CD4-positive, CD25-positive, alpha-beta regulatory T cell (primary cell): ENCODE measurements around the gene TWF2. TPM values are rescaled to one million over a fixed set of nuclear protein-coding genes. Genes with fewer than 3 reads are reported as not detected.

Source experiments
- ATAC-seq, 2 donors: fragments of 150-1000 bp; cut with Tn5 transposase; one replicate each; pipeline ENCODE4 v1.10.0; 2021; ENCODE audit warnings: low read depth in 2 of 2, moderate number of reproducible peaks in 2 of 2, moderate library complexity in 1 of 2
- DNase-seq, 3 donors: peaks; one replicate each; pipeline versions ENCODE4 v3.0.0 to v3.0.0-alpha.2; 2012 to 2022; ENCODE audit warnings: mixed read lengths in 1 of 3
- H3K27ac ChIP-seq: one replicate; pipeline ENCODE4 v1.7.0; 2013; ENCODE audit warnings: mild to moderate bottlenecking, low read length; ENCODE audit not compliant: insufficient read depth, poor library complexity, severe bottlenecking
- H3K27me3 ChIP-seq: one replicate; pipeline ENCODE4 v1.7.0; 2013; ENCODE audit warnings: low read length; ENCODE audit not compliant: control insufficient read depth, insufficient read depth
- H3K36me3 ChIP-seq: one replicate; pipeline ENCODE4 v1.7.0; 2013; ENCODE audit warnings: mild to moderate bottlenecking, low read length, moderate library complexity; ENCODE audit not compliant: control insufficient read depth, insufficient read depth
- H3K4me1 ChIP-seq: 2 replicates; pipeline ENCODE4 v1.7.0; 2013; ENCODE audit warnings: mild to moderate bottlenecking, low read length; ENCODE audit not compliant: insufficient read depth, control insufficient read depth, poor library complexity, severe bottlenecking
- H3K4me3 ChIP-seq: one replicate; pipeline ENCODE4 v1.7.0; 2013; ENCODE audit warnings: low read depth, mild to moderate bottlenecking, low read length, moderate library complexity
- H3K9me3 ChIP-seq, 2 experiments: 1 replicate in 1 of 2; 2 replicates in 1 of 2; pipeline ENCODE4 v1.7.0; 2013; ENCODE audit warnings: low read length in 2 of 2, mild to moderate bottlenecking in 1 of 2, moderate library complexity in 1 of 2; ENCODE audit not compliant: control insufficient read depth in 2 of 2
- H3K27ac Mint-ChIP-seq, 3 donors: one replicate each; pipeline ENCODE4 v1.8.0; 2020 to 2022; ENCODE audit warnings: mild to moderate bottlenecking in 3 of 3, mixed read lengths in 3 of 3, moderate library complexity in 2 of 3
- H3K27me3 Mint-ChIP-seq: one replicate; pipeline ENCODE4 v1.8.0; 2022; ENCODE audit warnings: mild to moderate bottlenecking, mixed read lengths
- H3K36me3 Mint-ChIP-seq: one replicate; pipeline ENCODE4 v1.8.0; 2020; ENCODE audit warnings: mixed read lengths
- H3K4me1 Mint-ChIP-seq, 4 donors: one replicate each; pipeline ENCODE4 v1.8.0; 2020 to 2022; ENCODE audit warnings: mixed read lengths in 4 of 4, mild to moderate bottlenecking in 1 of 4
- H3K4me3 Mint-ChIP-seq, 4 donors: one replicate each; pipeline ENCODE4 v1.8.0; 2020 to 2022; ENCODE audit warnings: mild to moderate bottlenecking in 4 of 4, mixed read lengths in 4 of 4, moderate library complexity in 3 of 4
- H3K9me3 Mint-ChIP-seq, 7 donors: one replicate each; pipeline ENCODE4 v1.8.0; 2020 to 2022; ENCODE audit warnings: mixed read lengths in 7 of 7, mild to moderate bottlenecking in 3 of 7, moderate library complexity in 2 of 7
- polyA plus RNA-seq, 4 donors: library from polyadenylated mRNA; unstranded; fragments of 300-500 nt; fragmentation: Illumina TruSeq; gene quantifications; one replicate each; pipeline ENCODE4 v1.2.3, GENCODE V29; 2021
- total RNA-seq: library from RNA; stranded (reverse); gene quantifications from one replicate; pipeline ENCODE4 v1.2.3, GENCODE V29; 2022

TWF2 gene
- total and polyA plus RNA-seq, 5 donors from 2014 or later = 62.4 to 142 (median 124) TPM

DNA sequence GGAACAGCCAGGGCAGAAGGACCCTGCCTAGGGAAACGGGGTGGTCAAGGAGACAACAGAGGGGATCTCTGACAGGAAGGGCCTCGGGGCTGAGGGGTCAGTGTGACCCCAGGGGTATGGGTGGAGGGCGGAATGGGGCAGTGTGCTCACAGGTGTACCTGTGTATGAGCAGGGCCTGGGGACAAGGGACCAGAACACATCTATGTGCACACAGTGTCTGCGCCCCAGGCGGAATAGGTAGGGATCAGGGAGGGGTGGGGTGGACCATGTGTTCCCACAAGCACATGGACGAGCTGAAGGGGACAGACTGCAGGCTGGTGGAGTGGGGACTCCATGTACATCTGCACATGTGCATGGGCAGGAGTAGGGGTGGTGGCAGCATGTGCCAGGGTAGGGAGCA is 8.5 kb downstream of the TWF2 start:
- Histone ChIP-seq H3K4me3 (no peak overlapping the region), H3K4me1 (peaks cover 45% of the 10 kb centered on the region), H3K36me3 (peaks cover 69% of the 10 kb centered on the region), H3K27me3 (no peaks in the 10 kb centered on the region), H3K9me3 (no peaks in the 10 kb centered on the region), H3K27ac (no peak overlapping the region)
- peaks cover 0 to 65% (median 31%) of the 10 kb centered on the region in 4 donors for H3K4me1 Mint-ChIP-seq
- peak overlapping the region in 2 of 3 donors; percentile 47 to 78 for H3K27ac Mint-ChIP-seq
- H3K4me3 Mint-ChIP-seq = no peak overlapping the region
- H3K27me3 Mint-ChIP-seq = no peaks in the 10 kb centered on the region
- DNase-seq (no peak), ATAC-seq (no peak)
- H3K9me3 Mint-ChIP-seq = no peaks in the 10 kb centered on the region
- H3K36me3 Mint-ChIP-seq = peaks cover 18% of the 10 kb centered on the region

DNA sequence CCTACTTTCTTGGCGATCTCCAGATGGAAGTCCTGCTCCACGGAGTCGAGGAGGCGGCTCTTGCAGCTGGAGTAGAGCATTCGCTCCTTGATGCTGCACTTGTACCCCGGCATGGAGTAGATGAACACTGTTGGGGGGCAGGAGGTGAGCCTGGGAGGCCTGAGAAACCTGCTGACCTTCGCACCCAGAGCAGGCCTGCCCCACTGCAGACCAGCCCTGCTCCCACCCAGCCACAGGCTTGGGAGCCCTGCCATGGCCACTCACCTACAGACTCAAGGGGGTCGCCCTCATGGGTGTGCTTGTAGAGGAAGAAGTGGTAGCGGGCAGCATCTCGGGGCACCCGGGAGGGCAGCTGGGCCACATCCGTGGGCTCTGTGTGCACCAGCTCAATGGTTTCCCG is 9.3 kb downstream of the TWF2 start:
- no peak for ATAC-seq
- no peak overlapping the region for H3K4me3 Mint-ChIP-seq
- H3K27me3 ChIP-seq = no peaks in the 10 kb centered on the region
- H3K36me3 ChIP-seq = peaks cover 61% of the 10 kb centered on the region
- no peak overlapping the region for H3K27ac ChIP-seq
- no peaks in the 10 kb centered on the region for H3K9me3 ChIP-seq
- H3K36me3 Mint-ChIP-seq = peaks cover 18% of the 10 kb centered on the region
- no peak overlapping the region for H3K27ac Mint-ChIP-seq
- no peak overlapping the region for H3K4me3 ChIP-seq
- peaks cover 44% of the 10 kb centered on the region for H3K4me1 ChIP-seq
- H3K27me3 Mint-ChIP-seq = no peaks in the 10 kb centered on the region
- DNase-seq = no peak
- H3K9me3 Mint-ChIP-seq = no peaks in the 10 kb centered on the region
- peaks cover 0 to 63% (median 31%) of the 10 kb centered on the region in 4 donors for H3K4me1 Mint-ChIP-seq

DNA sequence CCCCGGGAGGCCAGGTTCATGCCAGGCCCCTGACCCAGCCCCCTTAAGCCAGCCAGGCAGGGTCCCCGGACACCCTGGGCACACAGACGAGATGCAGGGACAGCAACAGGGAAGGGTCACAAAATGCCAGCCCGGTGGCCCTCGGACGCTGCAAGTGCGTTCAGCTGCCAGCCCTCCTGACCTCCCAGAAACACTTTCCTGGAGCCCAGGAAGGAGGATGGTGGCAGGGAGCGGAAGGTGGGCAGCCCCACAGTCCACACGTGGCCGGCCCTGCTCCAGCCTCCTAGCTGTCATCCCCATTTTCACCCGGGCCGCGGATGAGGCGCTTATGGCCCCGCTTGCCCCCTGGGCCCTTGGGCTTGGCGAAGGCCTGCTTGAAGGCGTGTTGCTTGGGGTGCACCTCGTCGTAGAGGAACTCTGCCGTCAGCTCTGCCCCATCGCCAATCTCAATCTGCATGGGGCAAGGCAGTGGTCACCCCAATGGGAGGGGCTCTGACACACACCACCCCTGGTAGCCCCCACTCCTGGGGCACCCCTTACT is 10.1 kb downstream of the TWF2 start:
- Histone ChIP-seq H3K27me3 (no peaks in the 10 kb centered on the region), H3K4me1 (peaks cover 37% of the 10 kb centered on the region), H3K9me3 (no peaks in the 10 kb centered on the region), H3K36me3 (peaks cover 53% of the 10 kb centered on the region), H3K4me3 (no peak overlapping the region), H3K27ac (no peak overlapping the region)
- Mint-ChIP-seq H3K27ac (no peak overlapping the region), H3K4me1 (peaks cover 0 to 63% (median 27%) of the 10 kb centered on the region in 4 donors), H3K36me3 (peaks cover 18% of the 10 kb centered on the region), H3K4me3 (no peak overlapping the region), H3K27me3 (no peaks in the 10 kb centered on the region), H3K9me3 (no peaks in the 10 kb centered on the region)
- ATAC-seq (no peak), DNase-seq (no peak)

DNA sequence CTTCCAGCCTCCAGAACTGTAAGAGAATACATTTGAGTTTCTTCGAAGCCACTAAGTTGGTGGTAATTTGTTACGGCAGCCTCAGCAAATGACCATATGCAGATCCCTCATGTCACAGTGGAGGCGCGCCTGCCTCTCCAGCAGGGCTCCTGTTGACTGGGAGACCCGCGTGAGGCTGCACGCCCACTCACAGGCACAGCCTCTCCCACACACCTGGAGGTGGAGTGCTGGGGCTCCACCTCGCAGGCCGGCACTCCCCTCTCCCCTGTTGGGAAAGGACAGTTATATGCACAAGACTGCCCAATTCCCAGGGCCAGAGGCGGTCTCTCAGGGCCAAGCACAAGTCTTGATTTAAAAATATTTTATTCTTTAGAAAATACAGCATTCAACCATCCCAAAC is 10.7 kb downstream of the TWF2 start:
- Histone ChIP-seq H3K4me3 (no peak overlapping the region), H3K36me3 (peaks cover 51% of the 10 kb centered on the region), H3K27me3 (no peaks in the 10 kb centered on the region), H3K27ac (no peak overlapping the region), H3K9me3 (no peaks in the 10 kb centered on the region), H3K4me1 (peaks cover 39% of the 10 kb centered on the region)
- no peak for DNase-seq
- Mint-ChIP-seq H3K4me1 (peaks cover 0 to 63% (median 30%) of the 10 kb centered on the region in 4 donors), H3K27ac (peak overlapping the region in 1 of 3 donors; percentile 42), H3K9me3 (no peaks in the 10 kb centered on the region), H3K4me3 (no peak overlapping the region), H3K27me3 (no peaks in the 10 kb centered on the region), H3K36me3 (peaks cover 18% of the 10 kb centered on the region)
- no peak for ATAC-seq

DNA sequence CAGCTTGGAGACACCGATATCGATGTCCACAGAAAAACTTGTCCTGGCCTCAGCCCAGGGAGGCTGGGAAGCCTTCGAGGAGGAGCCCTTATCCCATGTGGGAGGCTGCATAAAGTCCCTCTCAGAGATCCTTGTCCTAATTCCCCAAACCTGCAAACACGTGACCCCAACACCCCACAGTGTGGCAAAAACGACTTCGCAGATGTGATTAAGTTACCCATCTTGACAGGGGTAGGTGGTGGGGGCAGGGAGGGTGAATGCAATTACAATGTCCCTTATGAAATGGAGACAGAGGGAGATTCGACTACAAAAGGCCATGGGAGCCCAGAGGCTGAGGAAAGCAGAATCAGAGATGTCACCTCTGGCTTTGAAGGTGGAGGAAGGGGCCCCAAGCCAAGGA is 11.2 kb downstream of the TWF2 start:
- Mint-ChIP-seq H3K27me3 (no peaks in the 10 kb centered on the region), H3K4me1 (peaks cover 0 to 63% (median 31%) of the 10 kb centered on the region in 4 donors), H3K27ac (peak overlapping the region in 2 of 3 donors; percentile 92 to 93), H3K36me3 (peaks cover 18% of the 10 kb centered on the region), H3K4me3 (peak overlapping the region in 1 of 4 donors; percentile 47), H3K9me3 (no peaks in the 10 kb centered on the region)
- Histone ChIP-seq H3K27me3 (no peaks in the 10 kb centered on the region), H3K4me3 (no peak overlapping the region), H3K36me3 (peaks cover 46% of the 10 kb centered on the region), H3K27ac (no peak overlapping the region), H3K9me3 (no peaks in the 10 kb centered on the region), H3K4me1 (peaks cover 39% of the 10 kb centered on the region)
- DNase-seq (no peak), ATAC-seq (no peak)

DNA sequence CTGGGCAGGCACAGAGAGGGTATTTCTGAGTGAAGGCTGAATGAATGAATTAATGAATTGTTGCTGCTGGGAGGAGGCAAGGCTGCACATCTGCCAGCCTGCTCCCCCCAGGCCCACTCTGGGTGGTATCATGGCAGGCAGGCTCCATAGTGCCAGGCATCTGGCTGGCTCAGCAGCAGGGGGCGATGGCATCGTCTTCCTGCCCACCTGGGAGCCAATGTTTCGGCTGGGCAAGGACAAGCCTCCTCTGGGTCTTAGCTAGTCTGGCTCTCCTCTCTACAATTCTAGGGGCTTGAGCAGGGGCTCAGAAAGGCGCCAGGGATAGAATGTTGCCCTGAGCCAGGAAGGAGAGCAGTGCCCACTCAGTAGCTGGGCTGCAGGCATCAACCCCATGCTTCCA is 11.8 kb downstream of the TWF2 start:
- Histone ChIP-seq H3K27ac (no peak overlapping the region), H3K27me3 (no peaks in the 10 kb centered on the region), H3K36me3 (peaks cover 41% of the 10 kb centered on the region), H3K4me1 (peaks cover 42% of the 10 kb centered on the region), H3K4me3 (no peak overlapping the region), H3K9me3 (no peaks in the 10 kb centered on the region)
- Mint-ChIP-seq H3K9me3 (no peaks in the 10 kb centered on the region), H3K4me3 (peak overlapping the region in 1 of 4 donors; percentile 47), H3K4me1 (peaks cover 0 to 63% (median 33%) of the 10 kb centered on the region in 4 donors), H3K27me3 (no peaks in the 10 kb centered on the region), H3K27ac (peak overlapping the region in 2 of 3 donors; percentile 92 to 93), H3K36me3 (peaks cover 18% of the 10 kb centered on the region)
- no peak for DNase-seq
- no peak for ATAC-seq

DNA sequence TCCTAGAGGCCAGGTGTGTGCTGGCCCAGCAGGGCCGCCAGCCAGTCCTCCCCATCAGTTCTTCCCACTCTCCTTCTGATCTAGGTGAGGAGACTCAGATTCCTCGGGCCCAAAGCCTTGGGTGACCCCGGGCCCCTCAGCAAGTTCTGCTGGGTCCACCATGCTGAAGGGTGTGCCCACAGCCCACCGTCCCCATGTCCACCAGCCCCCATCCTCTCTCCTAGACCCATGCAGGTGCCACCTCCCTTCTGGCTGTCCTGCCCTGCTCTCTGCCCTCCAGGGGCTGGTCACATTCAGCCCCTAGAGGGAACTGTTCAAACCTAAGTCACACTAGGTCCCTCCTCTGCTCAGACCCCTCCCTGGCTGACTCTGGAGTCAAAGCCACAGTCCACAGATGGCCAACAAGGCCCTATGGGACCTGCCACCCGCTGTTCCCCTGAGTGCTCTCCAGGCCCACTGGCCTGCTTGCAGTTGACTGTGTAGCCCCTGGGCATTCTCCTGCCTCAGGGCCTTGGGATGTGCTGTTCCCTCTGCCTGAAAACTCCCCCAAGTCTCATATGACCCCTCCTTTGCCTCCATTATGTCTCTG is 12.6 kb downstream of the TWF2 start:
- Mint-ChIP-seq H3K27ac (peak overlapping the region; percentile 82 to 93 (median 92)), H3K27me3 (no peaks in the 10 kb centered on the region), H3K4me3 (peak overlapping the region in 3 of 4 donors; percentile 47 to 60 (median 50)), H3K36me3 (peaks cover 13% of the 10 kb centered on the region), H3K4me1 (peaks cover 0 to 63% (median 34%) of the 10 kb centered on the region in 4 donors), H3K9me3 (no peaks in the 10 kb centered on the region)
- no peak for DNase-seq
- Histone ChIP-seq H3K27me3 (no peaks in the 10 kb centered on the region), H3K36me3 (peaks cover 36% of the 10 kb centered on the region), H3K4me1 (peaks cover 42% of the 10 kb centered on the region), H3K9me3 (no peaks in the 10 kb centered on the region), H3K27ac (peak overlapping the region; percentile 47), H3K4me3 (no peak overlapping the region)
- ATAC-seq = no peak
